HEK293 (cell line): ENCODE results near the gene CENPF.

Source experiments
- CTCF ChIA-PET: fragments of 350-600 bp; formaldehyde crosslinking; extraction: SDS; loops from one replicate; lab custom pipeline; 2021; ENCODE audit warnings: antibody characterized with exemption; lab: Yijun Ruan, JAX
- POLR2A ChIA-PET: fragments of 300-600 bp; formaldehyde crosslinking; extraction: SDS; loops from one replicate; lab custom pipeline; 2020; ENCODE audit warnings: antibody characterized with exemption, inconsistent platforms; lab: Yijun Ruan, JAX
- H3K27ac ChIP-seq: fragments of 200-500 bp; sonication (Bioruptor generic); 2 replicates; pipeline ENCODE4 v1.5.1; 2014; ENCODE audit warnings: low read depth, low read length, control low read depth, inconsistent platforms; ENCODE audit errors: extremely low read depth
- H3K36me3 ChIP-seq, 2 experiments: fragments of 200-500 bp in 1 of 2; sonication (Bioruptor generic) in 1 of 2; 1 replicate in 1 of 2; 2 replicates in 1 of 2; pipeline ENCODE4 v1.5.1; 2014 to 2017; ENCODE audit warnings: inconsistent platforms in 2 of 2, low read length in 2 of 2; ENCODE audit not compliant: control insufficient read depth in 2 of 2, insufficient read depth in 1 of 2
- H3K4me1 ChIP-seq: fragments of 200-500 bp; sonication (Bioruptor generic); 2 replicates; pipeline ENCODE4 v1.5.1; 2014; ENCODE audit warnings: mild to moderate bottlenecking, low read length, inconsistent platforms; ENCODE audit not compliant: control insufficient read depth, insufficient read depth
- H3K4me3 ChIP-seq: 2 replicates; pipeline ENCODE4 v1.5.1; 2011; ENCODE audit warnings: low read depth, mild to moderate bottlenecking, control low read depth, low read length, moderate library complexity
- H3K9me3 ChIP-seq: fragments of 200-500 bp; sonication (Bioruptor generic); 2 replicates; pipeline ENCODE4 v1.5.1; 2014; ENCODE audit warnings: low read depth, low read length, inconsistent platforms; ENCODE audit not compliant: control insufficient read depth, insufficient read depth
- SALL2 ChIP-seq: fragments of 450-650 bp; formaldehyde crosslinking; IDR thresholded peaks from 2 replicates; pipeline ENCODE4 v1.5.0; 2017; ENCODE audit warnings: missing biosample characterization, mild to moderate bottlenecking, missing genetic modification characterization, borderline replicate concordance
- SETDB1 ChIP-seq: IDR thresholded peaks from one replicate; pipeline ENCODE4 v1.6.1; 2017; ENCODE audit warnings: mild to moderate bottlenecking, low read length, moderate library complexity, mixed read lengths; ENCODE audit not compliant: insufficient read length
- SP3 ChIP-seq: fragments of 450-650 bp; formaldehyde crosslinking; IDR thresholded peaks from 2 replicates; pipeline ENCODE4 v1.5.1; 2016; ENCODE audit warnings: missing biosample characterization, missing genetic modification characterization
- TCF7L2 ChIP-seq: IDR thresholded peaks from 2 replicates; pipeline ENCODE4 v1.6.1; 2011; ENCODE audit warnings: low read depth, mild to moderate bottlenecking, inconsistent platforms, low read length, moderate library complexity, borderline replicate concordance
- ZBTB20 ChIP-seq: fragments of 450-650 bp; formaldehyde crosslinking; IDR thresholded peaks from 2 replicates; pipeline ENCODE4 v1.5.1; 2016; ENCODE audit warnings: missing biosample characterization, missing genetic modification characterization
- ZBTB8A ChIP-seq: fragments of 450-650 bp; formaldehyde crosslinking; IDR thresholded peaks from 2 replicates; pipeline ENCODE4 v1.5.1; 2016; ENCODE audit warnings: missing biosample characterization, missing genetic modification characterization
- ZFP3 ChIP-seq: fragments of 450-650 bp; formaldehyde crosslinking; IDR thresholded peaks from 2 replicates; pipeline ENCODE4 v1.5.1; 2016; ENCODE audit warnings: low read depth, missing biosample characterization, missing genetic modification characterization
- ZFP69B ChIP-seq: fragments of 450-650 bp; formaldehyde crosslinking; IDR thresholded peaks from 2 replicates; pipeline ENCODE4 v1.5.1; 2016; ENCODE audit warnings: missing biosample characterization, missing genetic modification characterization
- ZNF175 ChIP-seq: fragments of 450-650 bp; formaldehyde crosslinking; IDR thresholded peaks from 2 replicates; pipeline ENCODE4 v1.5.1; 2016; ENCODE audit warnings: missing biosample characterization, missing genetic modification characterization
- ZNF2 ChIP-seq: fragments of 450-650 bp; formaldehyde crosslinking; IDR thresholded peaks from 2 replicates; pipeline ENCODE4 v1.5.1; 2016; ENCODE audit warnings: missing biosample characterization, missing genetic modification characterization
- ZNF26 ChIP-seq: fragments of 450-650 bp; formaldehyde crosslinking; IDR thresholded peaks from 2 replicates; pipeline ENCODE4 v1.5.1; 2016; ENCODE audit warnings: missing biosample characterization, missing genetic modification characterization
- ZNF335 ChIP-seq: fragments of 450-650 bp; formaldehyde crosslinking; conservative IDR thresholded peaks from 2 replicates; pipeline ENCODE4 v1.5.1; 2016; ENCODE audit warnings: missing biosample characterization, missing genetic modification characterization
- ZNF354C ChIP-seq: fragments of 450-650 bp; formaldehyde crosslinking; IDR thresholded peaks from 2 replicates; pipeline ENCODE4 v1.5.1; 2016; ENCODE audit warnings: missing biosample characterization, missing genetic modification characterization, low read depth, borderline replicate concordance
- ZNF362 ChIP-seq: fragments of 450-650 bp; formaldehyde crosslinking; IDR thresholded peaks from 2 replicates; pipeline ENCODE4 v1.5.1; 2016; ENCODE audit warnings: missing biosample characterization, missing genetic modification characterization
- ZNF366 ChIP-seq: fragments of 450-650 bp; formaldehyde crosslinking; conservative IDR thresholded peaks from 2 replicates; pipeline ENCODE4 v1.5.1; 2016; ENCODE audit warnings: missing biosample characterization, missing genetic modification characterization
- ZNF394 ChIP-seq: fragments of 450-650 bp; formaldehyde crosslinking; IDR thresholded peaks from 2 replicates; pipeline ENCODE4 v1.5.1; 2016; ENCODE audit warnings: missing biosample characterization, missing genetic modification characterization, mild to moderate bottlenecking, moderate library complexity, borderline replicate concordance
- ZNF530 ChIP-seq: fragments of 450-650 bp; formaldehyde crosslinking; IDR thresholded peaks from 2 replicates; pipeline ENCODE4 v1.5.1; 2016; ENCODE audit warnings: low read depth, missing biosample characterization, missing genetic modification characterization
- ZNF560 ChIP-seq: fragments of 450-650 bp; formaldehyde crosslinking; IDR thresholded peaks from 2 replicates; pipeline ENCODE4 v1.5.1; 2017; ENCODE audit warnings: missing biosample characterization, missing genetic modification characterization, borderline replicate concordance
- ZNF654 ChIP-seq: fragments of 450-650 bp; formaldehyde crosslinking; IDR thresholded peaks from 2 replicates; pipeline ENCODE4 v1.5.1; 2016; ENCODE audit warnings: low read depth, missing biosample characterization, missing genetic modification characterization
- TF ChIP-seq, protein P1 (sequence below): fragments of 450-650 bp; formaldehyde crosslinking; IDR thresholded peaks from 2 replicates; pipeline ENCODE4 v1.5.1; 2017; ENCODE audit warnings: missing biosample characterization, missing genetic modification characterization
- TF ChIP-seq, protein P2 (sequence below): fragments of 450-650 bp; formaldehyde crosslinking; IDR thresholded peaks from 2 replicates; pipeline ENCODE4 v1.5.1; 2016; ENCODE audit warnings: missing biosample characterization, missing genetic modification characterization, low read depth
- TF ChIP-seq, protein P3 (sequence below): fragments of 450-650 bp; formaldehyde crosslinking; IDR thresholded peaks from 2 replicates; pipeline ENCODE4 v1.5.1; 2017; ENCODE audit warnings: missing biosample characterization, mild to moderate bottlenecking, missing genetic modification characterization, moderate library complexity
- TF ChIP-seq, protein P4 (sequence below): fragments of 450-650 bp; formaldehyde crosslinking; IDR thresholded peaks from 2 replicates; pipeline ENCODE4 v1.5.0; 2017; ENCODE audit warnings: missing biosample characterization, missing genetic modification characterization, borderline replicate concordance
- TF ChIP-seq, protein P5 (sequence below): fragments of 450-650 bp; formaldehyde crosslinking; IDR thresholded peaks from 2 replicates; pipeline ENCODE4 v1.5.1; 2016; ENCODE audit warnings: missing biosample characterization, missing genetic modification characterization

The CENPF gene

GRCh38 chr1:214634267-214634666, 31.3 kb downstream of the CENPF start (continued):
- TF ChIP-seq ZNF335 (tag by site-specific recombination) (no peak), ZFP3 (tag by site-specific recombination) (no peak), ZNF175 (tag by site-specific recombination) (no peak), ZNF654 (tag by site-specific recombination) (no peak), ZNF394 (tag by site-specific recombination) (no peak), ZNF366 (tag by site-specific recombination) (no peak)
- TF ChIP-seq, protein P1, sequence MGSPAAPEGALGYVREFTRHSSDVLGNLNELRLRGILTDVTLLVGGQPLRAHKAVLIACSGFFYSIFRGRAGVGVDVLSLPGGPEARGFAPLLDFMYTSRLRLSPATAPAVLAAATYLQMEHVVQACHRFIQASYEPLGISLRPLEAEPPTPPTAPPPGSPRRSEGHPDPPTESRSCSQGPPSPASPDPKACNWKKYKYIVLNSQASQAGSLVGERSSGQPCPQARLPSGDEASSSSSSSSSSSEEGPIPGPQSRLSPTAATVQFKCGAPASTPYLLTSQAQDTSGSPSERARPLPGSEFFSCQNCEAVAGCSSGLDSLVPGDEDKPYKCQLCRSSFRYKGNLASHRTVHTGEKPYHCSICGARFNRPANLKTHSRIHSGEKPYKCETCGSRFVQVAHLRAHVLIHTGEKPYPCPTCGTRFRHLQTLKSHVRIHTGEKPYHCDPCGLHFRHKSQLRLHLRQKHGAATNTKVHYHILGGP (tag by site-specific recombination) = no peak
- TF ChIP-seq, protein P2, sequence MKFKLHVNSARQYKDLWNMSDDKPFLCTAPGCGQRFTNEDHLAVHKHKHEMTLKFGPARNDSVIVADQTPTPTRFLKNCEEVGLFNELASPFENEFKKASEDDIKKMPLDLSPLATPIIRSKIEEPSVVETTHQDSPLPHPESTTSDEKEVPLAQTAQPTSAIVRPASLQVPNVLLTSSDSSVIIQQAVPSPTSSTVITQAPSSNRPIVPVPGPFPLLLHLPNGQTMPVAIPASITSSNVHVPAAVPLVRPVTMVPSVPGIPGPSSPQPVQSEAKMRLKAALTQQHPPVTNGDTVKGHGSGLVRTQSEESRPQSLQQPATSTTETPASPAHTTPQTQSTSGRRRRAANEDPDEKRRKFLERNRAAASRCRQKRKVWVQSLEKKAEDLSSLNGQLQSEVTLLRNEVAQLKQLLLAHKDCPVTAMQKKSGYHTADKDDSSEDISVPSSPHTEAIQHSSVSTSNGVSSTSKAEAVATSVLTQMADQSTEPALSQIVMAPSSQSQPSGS (tag by site-specific recombination) = no peak

GRCh38 chr1:214635086-214635485, 32.1 kb downstream of the CENPF start:
- ChIA-PET CTCF (interaction anchor here (0.6 to 5.2 kb wide), 4 partner anchors 8 to 442 kb away, joined by 3 to 50 read pairs (median 4); no protein-coding TSS in a partner anchor), POLR2A (no interaction called here)
- H3K36me3 ChIP-seq = peaks cover 52 to 100% of the 10 kb centered on the region in 2 experiments
- TF ChIP-seq SETDB1 = no peak
- no peak for TF ChIP-seq TCF7L2
- TF ChIP-seq ZBTB20 (tag by site-specific recombination) = no peak
- no peak for TF ChIP-seq SP3 (tag by site-specific recombination)
- TF ChIP-seq, protein P3, sequence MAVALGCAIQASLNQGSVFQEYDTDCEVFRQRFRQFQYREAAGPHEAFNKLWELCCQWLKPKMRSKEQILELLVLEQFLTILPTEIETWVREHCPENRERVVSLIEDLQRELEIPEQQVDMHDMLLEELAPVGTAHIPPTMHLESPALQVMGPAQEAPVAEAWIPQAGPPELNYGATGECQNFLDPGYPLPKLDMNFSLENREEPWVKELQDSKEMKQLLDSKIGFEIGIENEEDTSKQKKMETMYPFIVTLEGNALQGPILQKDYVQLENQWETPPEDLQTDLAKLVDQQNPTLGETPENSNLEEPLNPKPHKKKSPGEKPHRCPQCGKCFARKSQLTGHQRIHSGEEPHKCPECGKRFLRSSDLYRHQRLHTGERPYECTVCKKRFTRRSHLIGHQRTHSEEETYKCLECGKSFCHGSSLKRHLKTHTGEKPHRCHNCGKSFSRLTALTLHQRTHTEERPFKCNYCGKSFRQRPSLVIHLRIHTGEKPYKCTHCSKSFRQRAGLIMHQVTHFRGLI (tag by site-specific recombination) = no peak
- TF ChIP-seq, protein P4, sequence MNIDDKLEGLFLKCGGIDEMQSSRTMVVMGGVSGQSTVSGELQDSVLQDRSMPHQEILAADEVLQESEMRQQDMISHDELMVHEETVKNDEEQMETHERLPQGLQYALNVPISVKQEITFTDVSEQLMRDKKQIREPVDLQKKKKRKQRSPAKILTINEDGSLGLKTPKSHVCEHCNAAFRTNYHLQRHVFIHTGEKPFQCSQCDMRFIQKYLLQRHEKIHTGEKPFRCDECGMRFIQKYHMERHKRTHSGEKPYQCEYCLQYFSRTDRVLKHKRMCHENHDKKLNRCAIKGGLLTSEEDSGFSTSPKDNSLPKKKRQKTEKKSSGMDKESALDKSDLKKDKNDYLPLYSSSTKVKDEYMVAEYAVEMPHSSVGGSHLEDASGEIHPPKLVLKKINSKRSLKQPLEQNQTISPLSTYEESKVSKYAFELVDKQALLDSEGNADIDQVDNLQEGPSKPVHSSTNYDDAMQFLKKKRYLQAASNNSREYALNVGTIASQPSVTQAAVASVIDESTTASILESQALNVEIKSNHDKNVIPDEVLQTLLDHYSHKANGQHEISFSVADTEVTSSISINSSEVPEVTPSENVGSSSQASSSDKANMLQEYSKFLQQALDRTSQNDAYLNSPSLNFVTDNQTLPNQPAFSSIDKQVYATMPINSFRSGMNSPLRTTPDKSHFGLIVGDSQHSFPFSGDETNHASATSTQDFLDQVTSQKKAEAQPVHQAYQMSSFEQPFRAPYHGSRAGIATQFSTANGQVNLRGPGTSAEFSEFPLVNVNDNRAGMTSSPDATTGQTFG (tag by site-specific recombination) = no peak
- TF ChIP-seq ZNF560 (tag by site-specific recombination) = no peak
- TF ChIP-seq ZNF26 (tag by site-specific recombination) = no peak
- TF ChIP-seq ZNF530 (tag by site-specific recombination) = no peak
- no peak for TF ChIP-seq ZNF2 (tag by site-specific recombination)
- TF ChIP-seq, protein P5, sequence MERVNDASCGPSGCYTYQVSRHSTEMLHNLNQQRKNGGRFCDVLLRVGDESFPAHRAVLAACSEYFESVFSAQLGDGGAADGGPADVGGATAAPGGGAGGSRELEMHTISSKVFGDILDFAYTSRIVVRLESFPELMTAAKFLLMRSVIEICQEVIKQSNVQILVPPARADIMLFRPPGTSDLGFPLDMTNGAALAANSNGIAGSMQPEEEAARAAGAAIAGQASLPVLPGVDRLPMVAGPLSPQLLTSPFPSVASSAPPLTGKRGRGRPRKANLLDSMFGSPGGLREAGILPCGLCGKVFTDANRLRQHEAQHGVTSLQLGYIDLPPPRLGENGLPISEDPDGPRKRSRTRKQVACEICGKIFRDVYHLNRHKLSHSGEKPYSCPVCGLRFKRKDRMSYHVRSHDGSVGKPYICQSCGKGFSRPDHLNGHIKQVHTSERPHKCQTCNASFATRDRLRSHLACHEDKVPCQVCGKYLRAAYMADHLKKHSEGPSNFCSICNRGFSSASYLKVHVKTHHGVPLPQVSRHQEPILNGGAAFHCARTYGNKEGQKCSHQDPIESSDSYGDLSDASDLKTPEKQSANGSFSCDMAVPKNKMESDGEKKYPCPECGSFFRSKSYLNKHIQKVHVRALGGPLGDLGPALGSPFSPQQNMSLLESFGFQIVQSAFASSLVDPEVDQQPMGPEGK (tag by site-specific recombination) = no peak
- no peak for TF ChIP-seq ZNF354C (tag by site-specific recombination)
- TF ChIP-seq SALL2 (tag by site-specific recombination) = no peak
- TF ChIP-seq ZNF362 (tag by site-specific recombination) = no peak
- no peak for TF ChIP-seq ZFP69B (tag by site-specific recombination)
- no peak for TF ChIP-seq ZBTB8A (tag by site-specific recombination)

More at GRCh38 chr1:214635086-214635485, 32.1 kb downstream of the CENPF start:
- Histone ChIP-seq H3K27ac (no peak overlapping the region), H3K4me3 (no peak overlapping the region), H3K4me1 (no peaks in the 10 kb centered on the region), H3K9me3 (no peaks in the 10 kb centered on the region)
